ENCODE data around the gene CAND2. TPM values are rescaled to one million over a fixed set of nuclear protein-coding genes. Genes with fewer than 3 reads are reported as not detected.
"Not testable (repeated sequence)": the region's sequence is repeated elsewhere in the genome, so short reads cannot be mapped to it uniquely, and the experiment has no call there.

Gene CAND2
- polyA plus RNA-seq, 1 donor: 63.9 TPM

DNA sequence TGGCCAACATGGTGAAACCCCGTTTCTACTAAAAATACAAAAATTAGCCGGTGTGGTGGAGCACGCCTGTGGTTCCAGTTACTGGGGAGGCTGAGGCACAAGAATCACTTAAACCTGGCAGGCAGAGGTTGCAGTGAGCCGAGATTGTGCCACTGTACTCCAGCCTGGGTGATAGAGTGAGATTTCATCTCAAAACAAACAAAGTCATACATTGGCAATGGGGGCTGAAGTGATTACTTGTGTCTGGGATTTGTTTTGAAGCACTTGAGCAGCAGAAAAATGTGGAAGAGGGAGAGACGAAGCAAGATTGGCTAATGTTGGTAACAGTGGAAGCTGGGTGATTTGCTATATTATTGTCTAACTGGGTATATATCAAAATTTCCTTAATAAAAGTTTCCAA is 24.0 kb upstream of the CAND2 start:
- DNase-seq: no peak

DNA sequence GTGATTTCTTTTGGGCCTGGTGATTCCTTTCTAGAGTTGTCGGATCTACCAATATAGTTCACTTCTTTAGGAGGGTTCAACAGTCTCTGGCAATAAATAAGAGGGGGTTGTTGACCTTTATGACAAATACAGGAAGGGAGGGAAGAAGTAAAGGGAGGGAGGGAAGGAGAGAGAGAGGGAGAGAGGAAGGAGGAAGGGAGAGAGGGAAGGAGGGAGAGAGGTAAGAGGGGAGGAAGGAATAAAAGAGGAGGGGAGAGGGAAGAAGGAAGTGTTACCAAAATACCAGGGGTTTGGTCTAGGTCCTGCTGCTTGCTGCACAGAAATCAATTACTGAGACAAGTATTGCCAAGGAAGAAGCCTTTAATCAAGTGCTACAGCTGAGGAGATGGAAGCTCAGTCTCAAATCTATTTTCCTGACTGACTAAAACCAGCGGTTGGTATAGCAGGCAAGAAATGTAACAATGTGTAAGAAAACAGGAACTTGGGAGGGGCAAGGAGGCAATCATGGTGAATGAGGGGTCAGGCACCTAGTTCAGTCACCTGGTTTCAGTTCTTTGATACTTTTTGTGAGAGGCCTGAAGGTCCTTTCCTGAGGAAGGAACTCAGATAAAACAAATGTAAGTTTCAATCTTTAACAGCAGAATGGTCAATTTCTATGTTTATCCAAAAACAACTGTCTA is 23.3 kb upstream of the CAND2 start:
- DNase-seq: no peak

DNA sequence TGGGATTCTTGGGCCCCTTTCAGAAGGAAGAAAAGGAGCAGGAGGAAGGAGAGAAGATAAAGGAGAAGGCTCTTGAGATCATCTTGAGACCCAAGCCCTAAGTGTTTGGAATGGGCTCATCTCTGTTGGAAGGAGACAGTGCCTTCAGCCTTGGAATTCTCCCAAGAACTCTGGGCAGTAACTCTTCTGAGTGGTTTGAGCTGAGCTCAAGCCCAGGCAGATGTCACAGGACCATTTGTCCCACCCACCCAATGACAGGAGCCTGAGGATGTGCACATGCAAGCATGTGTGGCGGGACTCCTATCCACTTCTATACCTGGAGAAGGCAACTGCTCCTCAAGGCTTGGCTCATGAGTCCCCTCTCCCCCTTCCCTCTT is 22.8 kb upstream of the CAND2 start:
- no peak for DNase-seq

DNA sequence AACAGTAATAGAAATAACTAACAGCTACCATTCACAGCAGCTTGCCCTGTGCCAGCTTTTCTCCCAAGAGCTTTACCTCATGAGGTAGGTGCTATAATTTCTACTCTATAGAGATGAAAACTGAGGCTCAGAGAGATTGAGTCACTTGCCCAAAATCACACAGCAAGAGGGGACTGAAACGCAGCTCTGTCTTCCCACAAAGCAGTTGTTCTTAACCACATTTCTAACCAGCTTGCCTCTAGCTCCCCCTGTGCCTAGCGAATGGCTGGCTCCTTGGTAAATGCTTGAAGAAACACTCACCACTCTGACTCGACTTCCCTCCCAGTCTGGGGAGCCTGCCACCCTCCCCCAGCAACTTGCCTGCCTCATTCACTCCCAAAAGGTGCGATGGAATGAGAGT is 21.9 kb upstream of the CAND2 start:
- DNase-seq: no peak

DNA sequence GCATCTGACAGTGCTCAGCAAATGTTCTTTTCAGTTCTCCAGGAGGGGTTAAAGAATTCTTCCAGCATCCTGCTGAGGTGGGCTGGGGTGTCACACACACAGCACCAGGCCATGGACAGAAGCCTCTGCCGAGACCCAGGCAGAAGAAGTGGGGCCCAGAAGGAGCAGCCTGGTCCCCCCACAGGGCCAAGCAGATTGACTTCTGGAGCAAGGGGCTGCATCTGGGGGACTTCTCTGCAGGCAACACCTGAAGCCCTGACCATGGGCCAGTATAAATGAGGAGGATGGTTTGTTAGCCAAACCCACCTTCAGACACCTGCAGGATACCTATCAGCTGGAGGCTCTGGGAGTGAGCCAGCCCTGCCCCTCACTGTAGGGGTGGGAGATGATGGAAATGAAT is 21.3 kb upstream of the CAND2 start:
- DNase-seq: no peak

DNA sequence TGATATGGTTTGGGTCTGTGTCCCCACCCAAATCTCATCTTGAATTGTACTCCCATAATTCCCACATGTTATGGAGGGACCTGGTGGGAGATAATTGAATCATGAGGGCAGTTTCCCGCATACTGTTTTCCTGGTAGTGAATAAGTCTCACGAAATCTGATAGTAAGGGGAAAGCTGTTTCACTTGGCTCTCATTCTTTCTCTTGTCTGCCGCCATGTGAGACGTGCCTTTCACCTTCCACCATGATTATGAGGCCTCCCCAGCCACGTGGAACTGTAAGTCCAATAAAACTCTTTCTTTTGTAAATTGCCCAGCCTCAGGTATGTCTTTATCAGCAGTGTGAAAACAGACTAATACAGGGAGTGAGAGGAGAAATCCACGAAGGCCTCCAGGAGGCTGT is 20.5 kb upstream of the CAND2 start:
- DNase-seq: not testable (repeated sequence)

DNA sequence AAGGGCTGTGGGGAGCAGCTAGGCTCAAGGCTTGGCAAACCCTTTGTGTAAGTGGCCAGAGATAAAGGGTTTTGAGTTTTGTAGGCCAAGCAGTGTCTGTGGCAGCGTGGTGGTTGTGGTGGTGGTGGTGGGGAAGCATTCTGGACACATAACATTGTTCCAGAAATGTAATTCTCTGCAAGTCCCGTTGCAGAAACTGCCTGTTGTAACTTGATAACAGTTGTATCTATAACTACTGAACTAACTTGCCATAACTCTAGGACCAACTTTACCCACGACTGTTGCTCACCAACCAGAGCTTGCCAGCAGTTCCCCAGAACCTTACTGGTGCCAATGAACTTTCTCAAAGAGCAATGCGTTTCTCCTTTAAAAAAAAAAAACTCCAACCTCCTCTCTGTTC is 19.3 kb upstream of the CAND2 start:
- no peak for DNase-seq

DNA sequence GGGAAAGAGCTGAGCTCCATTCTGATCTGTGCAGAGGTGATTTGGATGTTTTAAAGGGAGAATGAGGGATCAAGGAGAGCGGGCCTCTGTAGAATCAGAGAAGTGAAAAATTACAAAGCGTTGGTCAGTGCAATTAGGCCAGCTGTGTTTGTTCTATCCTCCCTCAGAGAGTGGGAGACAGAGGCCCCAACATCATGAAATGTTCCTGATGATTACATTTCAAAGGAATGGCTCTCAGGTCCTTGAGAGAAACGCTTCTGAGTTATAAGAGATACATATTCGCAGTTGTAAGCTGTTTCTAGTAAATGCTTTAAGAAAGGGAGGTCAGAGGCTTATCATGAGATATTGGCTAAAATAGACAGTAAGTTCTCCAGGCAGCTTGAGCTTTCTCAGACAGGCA is 15.7 kb upstream of the CAND2 start:
- DNase-seq: no peak

DNA sequence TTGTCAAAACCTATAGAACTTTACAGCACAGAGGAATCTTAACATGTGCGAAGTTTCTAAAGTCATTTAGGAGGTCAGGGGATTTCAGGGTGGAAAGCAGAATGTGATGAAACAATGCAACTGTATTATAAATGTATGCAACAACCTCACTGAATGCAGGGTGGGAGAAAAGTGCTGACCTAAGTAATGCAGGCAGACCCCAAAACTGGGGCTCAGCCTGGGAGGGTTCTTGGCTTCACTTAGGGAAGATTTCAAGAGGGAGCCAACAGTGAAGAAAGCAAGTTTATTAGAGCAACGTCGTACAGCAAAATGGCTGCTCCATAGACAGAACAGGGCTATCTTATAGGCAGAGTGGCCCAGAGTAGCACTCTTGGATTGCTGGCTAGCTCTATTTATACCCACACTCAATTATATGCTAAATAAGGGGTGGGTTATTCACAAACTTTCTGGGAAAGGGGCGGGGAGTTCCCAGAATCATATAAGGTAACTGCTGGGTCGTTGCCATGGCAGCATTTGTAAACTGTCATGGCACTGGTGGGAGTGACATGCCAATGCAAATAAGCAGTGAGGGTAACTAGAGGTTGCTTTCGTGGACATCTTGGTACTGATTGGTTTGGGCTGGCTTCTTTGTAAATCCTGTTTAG is 14.2 kb upstream of the CAND2 start:
- no peak for DNase-seq

DNA sequence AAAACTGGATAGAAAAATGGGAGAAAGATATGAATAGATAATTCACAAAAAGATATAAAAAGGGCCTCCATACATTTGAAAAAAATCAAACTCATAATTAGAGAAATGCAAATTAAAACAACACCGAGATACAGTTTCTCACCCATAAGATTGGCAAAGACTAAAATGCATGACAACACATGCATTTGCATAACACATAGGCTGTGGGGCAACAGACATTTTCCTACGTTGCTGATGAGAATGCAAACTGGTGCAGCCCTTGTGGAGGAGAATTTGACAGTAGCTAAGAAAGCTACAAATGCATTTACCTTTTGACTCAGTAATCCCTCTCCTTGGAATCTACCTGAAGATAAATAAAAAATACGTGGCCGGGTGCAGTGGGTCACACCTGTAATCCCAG is 11.4 kb upstream of the CAND2 start:
- no peak for DNase-seq

DNA sequence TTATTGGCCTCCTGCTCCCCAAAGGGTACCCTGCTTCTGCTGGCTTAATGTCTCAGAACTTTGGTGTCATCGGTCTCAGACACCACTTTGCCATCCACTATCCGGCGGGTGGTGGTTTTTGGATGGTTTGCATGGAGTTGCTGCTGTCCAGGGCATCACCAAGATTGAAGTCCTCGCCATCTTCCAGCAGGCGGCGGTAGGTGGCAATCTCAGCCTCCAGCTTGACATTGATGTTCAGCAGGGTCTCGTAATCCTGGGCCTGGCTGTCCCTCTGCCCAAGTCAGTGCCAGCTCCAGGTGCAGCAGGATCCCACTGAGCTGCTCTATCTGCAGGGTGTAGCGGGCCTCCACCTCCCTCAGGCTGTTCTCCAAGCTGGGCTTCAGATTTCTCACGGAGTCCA is 9.1 kb upstream of the CAND2 start:
- not testable (repeated sequence) for DNase-seq

DNA sequence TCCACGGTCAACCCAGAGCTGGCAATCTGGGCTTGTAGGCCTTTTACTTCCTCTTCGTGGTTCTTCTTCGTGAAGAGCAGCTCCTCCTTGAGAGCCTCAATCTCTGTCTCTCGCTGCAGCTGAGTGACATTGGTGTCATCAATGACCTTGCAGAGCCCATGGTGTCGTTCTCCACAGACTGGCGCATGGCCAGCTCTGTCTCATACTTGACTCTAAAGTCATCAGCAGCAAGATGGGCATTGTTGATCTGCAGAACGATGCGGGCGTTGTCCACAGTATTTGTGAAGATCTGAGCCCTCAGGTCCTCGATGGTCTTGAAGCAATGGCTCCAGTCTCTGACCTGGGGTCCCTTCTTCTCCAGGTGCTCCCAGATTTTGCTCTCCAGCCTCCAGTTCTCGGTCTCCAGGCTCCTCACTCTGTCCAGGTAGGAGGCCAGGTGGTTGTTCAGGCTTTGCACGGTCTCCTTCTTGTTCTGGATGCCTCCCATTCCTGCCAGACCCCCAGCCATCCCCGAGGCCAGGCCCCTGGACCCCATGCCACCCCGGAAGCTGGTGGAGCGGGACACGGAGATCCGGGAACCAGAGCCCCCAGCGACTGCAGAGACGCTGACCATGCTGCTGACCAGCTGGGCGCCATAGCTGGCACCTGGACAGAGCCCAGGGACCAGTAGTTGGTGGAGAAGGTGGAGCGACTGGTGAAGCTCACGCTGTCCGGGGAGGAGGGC is 8.4 kb upstream of the CAND2 start:
- DNase-seq: not testable (repeated sequence)

DNA sequence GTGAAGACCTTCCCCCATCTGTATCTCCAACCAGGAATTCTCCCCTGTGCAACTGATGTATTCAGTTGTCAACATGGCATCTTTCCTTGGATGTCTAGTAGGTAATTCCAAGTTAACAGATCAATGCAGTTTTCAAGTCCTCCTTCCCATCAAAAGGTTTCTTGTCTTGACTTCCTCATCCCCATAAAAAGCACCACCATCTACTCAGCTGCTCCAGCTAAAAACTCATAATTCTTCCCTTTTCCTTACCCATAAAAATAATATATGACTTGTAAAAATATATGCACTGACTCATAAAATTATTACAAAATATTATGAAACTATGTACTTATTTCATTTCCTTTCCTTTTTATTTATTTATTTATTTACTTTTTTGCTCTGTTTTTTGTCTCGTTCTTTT is 5.0 kb upstream of the CAND2 start:
- DNase-seq: no peak

DNA sequence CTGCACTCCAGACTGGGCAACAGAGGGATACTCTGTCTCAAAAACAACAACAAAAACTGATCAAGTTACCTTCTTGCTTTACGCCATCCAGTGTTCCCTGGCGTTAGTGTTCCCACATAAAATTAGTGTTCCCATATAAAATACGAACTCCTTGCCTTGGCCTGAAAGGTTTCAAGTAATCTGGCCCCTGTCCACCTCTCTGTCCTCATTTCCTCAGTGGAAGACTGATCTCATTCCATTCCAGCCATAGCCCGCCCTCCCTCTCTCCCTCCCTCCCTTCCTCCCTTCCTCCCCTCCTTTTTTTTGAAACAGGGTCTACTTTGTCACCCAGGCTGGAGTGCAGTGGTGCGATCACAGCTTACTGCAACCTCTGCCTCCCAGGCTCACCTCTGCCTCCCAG is 2.8 kb upstream of the CAND2 start:
- DNase-seq: no peak

DNA sequence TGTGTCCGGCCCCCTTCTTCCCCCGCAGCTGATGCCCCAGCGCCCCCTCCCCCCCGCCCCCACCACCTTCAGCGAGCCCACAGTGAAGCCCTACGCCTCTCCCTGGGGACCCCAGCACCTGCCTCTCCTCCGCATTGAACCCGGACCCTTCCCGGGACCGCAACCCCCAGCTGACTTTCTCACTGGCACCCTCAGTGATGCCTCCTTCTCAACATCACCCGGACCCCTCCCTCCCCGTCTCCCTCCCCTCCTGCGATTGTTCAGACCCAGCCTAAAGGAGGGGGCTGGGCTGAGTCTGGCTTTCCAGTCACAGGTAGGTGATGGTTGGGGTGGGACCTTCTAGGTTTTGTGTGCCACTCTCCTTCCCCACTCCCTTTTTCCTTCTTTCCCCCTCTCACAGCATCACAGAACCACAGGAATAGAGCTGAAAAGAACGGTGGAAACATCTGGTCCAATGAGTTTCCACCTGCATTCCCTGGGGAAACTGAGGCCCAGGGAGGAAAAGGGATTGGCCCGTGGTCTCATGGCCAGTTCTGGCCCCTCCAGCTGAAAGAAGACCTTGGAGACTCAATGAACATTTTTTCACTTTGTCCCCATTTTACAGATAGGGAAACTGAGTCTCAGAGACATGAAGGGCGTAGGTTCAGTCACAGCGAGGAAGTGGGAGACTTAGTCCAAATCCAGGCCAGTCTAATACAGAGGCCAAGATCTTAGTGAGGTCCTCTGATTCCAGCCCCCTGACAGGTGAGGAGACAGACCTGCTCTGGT is 828 bp downstream of the CAND2 start:
- DNase-seq: no peak

DNA sequence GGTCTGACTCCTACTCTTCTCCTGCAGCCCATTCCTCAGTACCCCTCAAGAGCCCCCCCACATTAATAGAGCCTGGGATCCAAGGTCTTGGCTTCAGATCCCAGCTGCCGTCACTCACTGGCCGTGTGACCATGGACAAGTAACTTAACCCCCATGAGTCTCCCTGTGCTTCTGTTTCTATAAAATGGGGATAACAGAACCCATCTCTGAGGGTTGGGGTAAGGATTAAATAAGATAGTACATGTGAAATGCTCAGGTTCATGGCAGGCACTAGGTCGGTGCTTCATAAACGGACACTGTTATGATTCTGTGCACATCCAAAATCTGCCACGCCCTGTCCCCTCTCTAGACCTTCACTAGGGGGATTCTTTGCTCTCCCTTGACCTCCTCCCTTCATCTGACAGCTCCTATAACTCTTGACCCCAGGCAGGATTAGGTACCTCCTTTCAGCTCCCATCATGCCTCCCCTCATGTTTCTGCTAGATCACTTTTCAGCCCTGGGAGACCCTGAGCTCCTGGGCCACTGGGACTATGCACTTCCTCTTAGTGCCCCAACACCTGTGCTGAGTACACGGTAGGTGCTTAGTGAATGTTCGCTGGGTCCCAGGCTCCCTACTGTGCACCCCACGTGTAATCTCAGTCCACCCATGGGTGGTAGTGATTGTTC is 1.5 kb downstream of the CAND2 start:
- no peak for DNase-seq

DNA sequence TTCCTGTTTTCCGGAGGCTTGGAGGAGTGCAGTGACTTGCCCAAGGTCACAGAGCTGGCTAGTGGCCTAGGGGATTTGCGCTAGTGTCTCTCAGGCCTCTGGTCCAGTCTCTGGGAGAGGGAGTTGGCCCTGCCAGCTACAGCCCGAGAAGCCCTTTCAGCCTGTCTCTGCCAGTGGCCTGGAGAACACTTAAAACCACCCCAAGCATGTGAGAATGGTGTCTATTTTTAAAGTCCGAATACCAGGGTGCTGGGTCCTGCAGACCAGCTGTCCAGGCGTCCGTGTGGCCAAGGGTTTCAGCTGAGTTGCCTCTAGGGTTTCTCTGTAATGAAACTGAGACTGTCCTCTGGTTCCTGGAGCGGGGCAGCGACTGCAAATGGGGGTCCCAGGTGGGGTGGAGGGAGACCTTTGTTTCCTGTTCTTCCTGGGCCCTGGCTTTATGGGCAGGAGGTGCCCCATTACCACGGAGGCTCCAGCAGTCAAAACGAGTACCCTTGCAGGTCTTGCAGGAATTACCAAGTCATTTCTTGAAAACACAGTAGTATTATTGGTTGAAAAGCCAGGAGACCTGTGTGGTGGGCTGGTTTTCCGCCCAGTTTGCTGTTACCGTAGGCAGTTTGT is 2.2 kb downstream of the CAND2 start:
- DNase-seq: no peak

DNA sequence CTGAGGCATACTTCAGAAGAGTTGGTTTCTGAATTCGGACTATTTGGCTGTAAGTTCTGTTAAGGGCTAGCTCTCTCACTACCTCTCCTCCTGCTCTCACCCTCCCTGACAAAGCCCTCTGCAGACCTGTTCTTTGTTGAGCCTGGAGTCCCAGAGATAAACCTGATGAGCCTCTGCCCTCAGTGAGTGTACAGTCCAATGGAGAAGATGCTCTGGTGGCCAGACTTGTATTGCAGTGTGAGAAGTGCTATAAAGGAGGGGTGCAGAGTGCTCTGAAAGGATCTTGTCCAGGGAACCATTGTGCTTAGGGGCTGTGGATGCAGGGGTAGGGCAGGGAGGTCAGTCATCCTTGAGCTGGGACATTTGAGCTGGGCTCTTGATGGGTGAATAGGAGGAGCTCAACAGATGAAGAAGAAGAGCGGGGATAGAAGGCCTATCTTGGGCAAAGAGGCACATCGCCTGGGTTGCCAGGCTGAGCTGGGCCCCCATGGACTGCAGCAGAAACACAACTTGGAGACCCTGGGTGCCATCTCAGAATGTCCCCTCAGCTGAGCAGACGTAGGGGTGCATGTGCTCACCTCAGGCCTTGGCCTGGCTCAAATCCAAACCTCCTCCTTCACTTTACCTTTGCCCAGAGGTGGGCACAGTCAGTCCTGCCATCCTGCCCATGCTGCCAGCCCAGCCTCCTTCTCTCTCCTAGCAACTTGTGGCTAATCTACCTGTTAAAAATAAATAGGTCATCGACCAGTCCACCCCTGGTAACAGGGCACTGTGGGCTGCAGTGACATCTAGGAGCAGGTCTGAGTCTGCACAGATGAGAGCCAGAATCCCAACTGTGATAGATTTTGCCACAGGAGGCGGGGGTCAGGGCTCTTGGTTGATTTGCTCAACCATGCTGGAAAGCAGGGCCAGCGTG is 3.3 kb downstream of the CAND2 start:
- DNase-seq: no peak

DNA sequence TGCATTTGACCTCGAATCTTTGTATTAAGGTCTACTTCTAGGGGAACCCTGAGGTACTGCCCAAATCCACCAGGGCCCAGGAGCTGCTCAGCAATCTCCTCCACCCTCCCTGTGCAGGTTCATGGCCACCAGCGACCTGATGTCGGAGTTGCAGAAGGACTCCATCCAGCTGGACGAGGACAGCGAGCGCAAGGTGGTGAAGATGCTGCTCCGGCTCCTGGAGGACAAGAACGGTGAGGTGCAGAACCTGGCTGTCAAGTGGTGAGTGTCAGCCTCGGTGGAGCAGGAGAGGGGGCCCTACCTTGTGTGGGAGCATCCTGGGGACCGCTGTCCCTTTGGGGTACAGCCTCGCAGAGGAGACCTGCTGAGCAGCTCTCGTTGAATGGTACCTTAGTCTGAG is 6.9 kb downstream of the CAND2 start:
- DNase-seq: no peak

DNA sequence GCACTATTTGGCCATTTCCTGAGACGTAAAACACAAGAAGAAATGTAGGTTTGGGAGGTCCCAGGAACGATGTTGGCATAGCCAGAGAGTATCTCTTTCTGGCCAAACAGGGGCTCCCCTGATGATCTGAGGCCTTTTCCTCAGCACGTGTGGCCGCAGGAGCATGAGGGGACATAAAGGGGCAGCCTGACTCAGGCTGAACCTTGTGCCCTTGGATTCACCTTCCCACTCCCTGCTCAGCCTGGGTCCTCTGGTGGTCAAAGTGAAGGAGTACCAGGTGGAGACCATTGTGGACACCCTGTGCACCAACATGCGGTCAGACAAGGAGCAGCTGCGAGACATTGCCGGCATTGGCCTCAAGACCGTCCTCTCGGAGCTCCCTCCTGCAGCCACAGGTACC is 10.6 kb downstream of the CAND2 start:
- no peak for DNase-seq
